Kidney (tissue), 14 donors: ENCODE measurements around the gene TM9SF4. TPM values are rescaled to one million over a fixed set of nuclear protein-coding genes. Genes with fewer than 3 reads are reported as not detected.

Experiments used
- DNase-seq, 5 donors: peaks; one replicate each; pipeline ENCODE4 v3.0.0-alpha.2; 2013 to 2020
- FAIRE-seq: peaks from 2 replicates; lab custom pipeline; 2012; peaks lifted over from hg19 to GRCh38; lab: Jason Lieb, UNC
- H3K27ac ChIP-seq, 2 donors: one replicate each; pipeline ENCODE4 v1.7.0; 2013; ENCODE audit warnings: low read depth in 2 of 2, low read length in 2 of 2, inconsistent platforms in 1 of 2
- H3K27me3 ChIP-seq: one replicate; pipeline ENCODE4 v1.7.1; 2013; ENCODE audit warnings: low read length, inconsistent platforms; ENCODE audit not compliant: control insufficient read depth, insufficient read depth
- H3K36me3 ChIP-seq, 3 donors: one replicate each; pipeline versions ENCODE4 v1.7.0 to v1.7.1; 2013; ENCODE audit warnings: low read length in 3 of 3, control low read depth in 1 of 3, inconsistent platforms in 1 of 3; ENCODE audit not compliant: insufficient read depth in 3 of 3, control insufficient read depth in 2 of 3
- H3K4me1 ChIP-seq, 3 donors: one replicate each; pipeline versions ENCODE4 v1.7.0 to v1.7.1; 2013; ENCODE audit warnings: low read length in 3 of 3, inconsistent platforms in 1 of 3, low read depth in 1 of 3; ENCODE audit not compliant: control insufficient read depth in 2 of 3, insufficient read depth in 2 of 3
- H3K4me3 ChIP-seq, 3 donors: one replicate each; pipeline versions ENCODE4 v1.7.0 to v1.8.1; 2013; ENCODE audit warnings: low read length in 3 of 3, control low read depth in 1 of 3, inconsistent platforms in 1 of 3
- H3K9ac ChIP-seq, 3 donors: one replicate each; pipeline versions ENCODE4 v1.7.0 to v1.7.1; 2013; ENCODE audit warnings: low read length in 3 of 3, control low read depth in 1 of 3, inconsistent platforms in 1 of 3
- H3K9me3 ChIP-seq, 3 donors: one replicate each; pipeline versions ENCODE4 v1.7.0 to v1.7.1; 2013; ENCODE audit warnings: low read length in 3 of 3, control low read depth in 1 of 3, inconsistent platforms in 1 of 3; ENCODE audit not compliant: control insufficient read depth in 2 of 3, insufficient read depth in 1 of 3
- intact Hi-C: fragments of 100-400 bp; cut with DNase I; formaldehyde crosslinking; loops from one replicate; pipeline ENCODE4 v1.11.1; 2022
- polyA plus RNA-seq: library from polyadenylated mRNA; stranded (reverse); fragments of 350-450 nt; fragmentation: Illumina TruSeq; extraction: RNeasy Lipid Tissue Mini Kit (QIAGEN cat#74804); gene quantifications from one replicate; pipeline ENCODE4 v1.2.3, GENCODE V29; 2014; ENCODE audit warnings: low read depth, low replicate concordance; ENCODE audit not compliant: insufficient read depth
- total RNA-seq: library from RNA; stranded (reverse); fragmentation: NEBNext Ultra II Directional; extraction: Animal tissue kit (Norgen Biotek cat#: 25700); gene quantifications from one replicate; pipeline ENCODE4 v1.2.1, GENCODE V29; 2021
- TF ChIP-seq, protein P1 (sequence below): IDR thresholded peaks from 3 replicates; pipeline ENCODE4 v1.5.1; 2012; ENCODE audit warnings: mild to moderate bottlenecking, moderate library complexity, borderline replicate concordance; ENCODE audit not compliant: insufficient read depth; ENCODE audit errors: extremely low read depth
- donor health status: control.
- donor health status: control.
- donor health status: control.
- donor health status: control.
- donor health status: control.
- donor health status: DM: yes; HTN: yes; CAD: no.
- donor health status: Normal renal cell carcinoma (clear cell type).

Gene TM9SF4
- total and polyA plus RNA-seq, 2 donors from 2014 or later = 26.3 to 52.0 TPM

DNA sequence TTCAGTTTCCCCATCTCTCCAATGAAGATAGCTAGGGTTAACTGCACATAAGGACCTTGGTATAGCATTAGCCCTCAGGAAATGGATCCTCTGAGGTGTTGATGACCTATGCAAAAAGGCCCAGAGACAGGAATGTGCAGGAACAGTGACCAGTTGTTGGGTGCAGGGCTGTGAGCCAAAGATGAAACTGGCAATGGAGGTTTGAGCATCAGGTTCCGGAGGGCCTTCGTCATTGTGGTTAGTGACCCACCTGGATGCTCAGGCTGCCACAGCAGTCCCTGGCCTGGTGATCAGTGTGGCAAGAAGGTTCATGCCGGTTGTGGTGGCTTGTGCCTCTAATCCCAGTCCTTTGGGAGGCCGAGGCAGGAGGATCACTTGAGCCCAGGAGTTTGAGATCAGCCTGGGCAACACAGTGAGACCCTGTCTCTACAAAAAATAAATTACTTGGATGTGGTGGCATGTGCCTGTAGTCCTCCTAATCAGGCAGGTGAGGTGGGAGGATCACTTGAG is 43.7 kb downstream of the TM9SF4 start:
- Histone ChIP-seq H3K27me3 (no peaks in the 10 kb centered on the region), H3K9me3 (no peaks in the 10 kb centered on the region), H3K36me3 (peaks cover 5 to 39% (median 13%) of the 10 kb centered on the region in 3 donors), H3K4me1 (peaks cover 0 to 15% (median 8%) of the 10 kb centered on the region in 3 donors), H3K4me3 (no peak overlapping the region), H3K27ac (no peak overlapping the region), H3K9ac (no peak overlapping the region)
- DNase-seq = peak in 1 of 5 donors; percentile 15
- TF ChIP-seq, protein P1, sequence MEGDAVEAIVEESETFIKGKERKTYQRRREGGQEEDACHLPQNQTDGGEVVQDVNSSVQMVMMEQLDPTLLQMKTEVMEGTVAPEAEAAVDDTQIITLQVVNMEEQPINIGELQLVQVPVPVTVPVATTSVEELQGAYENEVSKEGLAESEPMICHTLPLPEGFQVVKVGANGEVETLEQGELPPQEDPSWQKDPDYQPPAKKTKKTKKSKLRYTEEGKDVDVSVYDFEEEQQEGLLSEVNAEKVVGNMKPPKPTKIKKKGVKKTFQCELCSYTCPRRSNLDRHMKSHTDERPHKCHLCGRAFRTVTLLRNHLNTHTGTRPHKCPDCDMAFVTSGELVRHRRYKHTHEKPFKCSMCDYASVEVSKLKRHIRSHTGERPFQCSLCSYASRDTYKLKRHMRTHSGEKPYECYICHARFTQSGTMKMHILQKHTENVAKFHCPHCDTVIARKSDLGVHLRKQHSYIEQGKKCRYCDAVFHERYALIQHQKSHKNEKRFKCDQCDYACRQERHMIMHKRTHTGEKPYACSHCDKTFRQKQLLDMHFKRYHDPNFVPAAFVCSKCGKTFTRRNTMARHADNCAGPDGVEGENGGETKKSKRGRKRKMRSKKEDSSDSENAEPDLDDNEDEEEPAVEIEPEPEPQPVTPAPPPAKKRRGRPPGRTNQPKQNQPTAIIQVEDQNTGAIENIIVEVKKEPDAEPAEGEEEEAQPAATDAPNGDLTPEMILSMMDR = no peak
- FAIRE-seq = no peak
- intact Hi-C loops = no loop called here

DNA sequence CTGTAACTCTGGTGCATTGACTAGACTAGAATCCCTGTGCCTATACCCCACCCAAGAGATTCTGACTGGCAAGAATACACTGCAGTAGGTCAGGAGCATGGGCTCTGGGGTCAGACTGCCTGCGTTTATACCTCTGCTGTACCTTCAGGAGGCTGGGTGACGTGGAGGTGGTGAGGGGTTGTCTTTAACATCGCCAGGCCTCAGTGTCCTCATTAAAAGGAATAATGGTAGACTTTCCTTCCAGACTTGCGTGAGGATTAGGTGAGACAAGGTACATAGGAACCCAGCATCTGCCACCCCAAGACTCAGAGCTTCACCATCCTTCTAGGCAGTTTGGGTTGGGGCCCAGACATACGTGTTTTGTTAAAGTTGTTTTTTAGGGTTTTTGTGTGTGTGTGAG is 44.3 kb downstream of the TM9SF4 start:
- peaks cover 0 to 15% (median 8%) of the 10 kb centered on the region in 3 donors for H3K4me1 ChIP-seq
- no peaks in the 10 kb centered on the region for H3K27me3 ChIP-seq
- no peak overlapping the region for H3K9ac ChIP-seq
- no peak overlapping the region for H3K27ac ChIP-seq
- intact Hi-C loops = no loop called here
- DNase-seq (no peak), FAIRE-seq (no peak)
- TF ChIP-seq, protein P1 = no peak
- no peak overlapping the region for H3K4me3 ChIP-seq
- no peaks in the 10 kb centered on the region for H3K9me3 ChIP-seq
- H3K36me3 ChIP-seq = peaks cover 5 to 39% (median 13%) of the 10 kb centered on the region in 3 donors

DNA sequence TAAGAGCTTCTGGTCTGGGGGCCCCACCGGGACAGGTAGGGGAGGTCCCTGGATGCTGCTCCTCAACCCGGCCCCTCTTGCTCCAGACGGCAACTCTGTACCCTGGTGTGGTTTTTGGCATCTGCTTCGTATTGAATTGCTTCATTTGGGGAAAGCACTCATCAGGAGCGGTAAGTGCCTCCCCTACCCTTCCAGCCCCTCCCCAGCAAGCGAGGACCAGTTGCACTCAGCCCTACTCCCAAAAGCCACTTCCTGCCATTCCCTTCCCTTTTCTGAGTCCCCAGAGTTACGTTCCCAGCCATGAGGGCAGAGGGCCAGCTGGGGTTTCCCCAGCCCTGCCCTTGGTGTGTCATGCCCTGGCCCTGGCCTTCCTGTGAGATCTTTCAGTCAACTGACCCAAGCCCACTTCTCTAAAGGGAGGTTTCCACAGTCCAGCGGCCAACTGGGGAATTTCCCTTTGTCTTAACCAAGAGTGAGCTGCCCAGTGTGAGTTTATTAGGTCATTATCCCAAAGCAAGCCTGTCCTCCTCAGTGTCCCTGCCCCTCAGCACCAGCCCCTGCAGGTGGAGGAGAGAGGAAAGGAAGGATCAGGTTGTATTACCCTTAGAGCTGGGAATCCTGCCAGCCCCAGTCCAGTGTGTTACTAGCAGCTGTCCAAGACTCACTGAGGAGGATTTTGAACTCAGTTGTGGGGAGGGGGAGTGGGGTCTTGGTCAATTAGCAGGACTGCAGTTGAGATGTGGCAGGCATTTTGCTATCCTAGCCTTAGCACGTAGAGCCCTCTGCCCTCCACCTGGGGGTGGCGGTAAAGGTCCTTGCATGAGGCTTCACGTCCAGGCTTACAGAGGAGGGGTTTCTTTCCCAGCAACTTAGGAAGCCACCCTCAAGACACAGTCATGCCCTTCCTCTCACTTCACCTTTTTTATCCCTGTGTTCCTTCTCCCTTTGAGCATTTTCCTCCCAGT is 45.8 kb downstream of the TM9SF4 start:
- intact Hi-C loops = no loop called here
- peaks cover 13 to 43% (median 16%) of the 10 kb centered on the region in 3 donors for H3K36me3 ChIP-seq
- H3K4me3 ChIP-seq = no peak overlapping the region
- TF ChIP-seq, protein P1 = peak; percentile 56
- H3K9me3 ChIP-seq = no peaks in the 10 kb centered on the region
- no peak overlapping the region for H3K9ac ChIP-seq
- H3K27ac ChIP-seq = peak overlapping the region; percentile 36 to 63
- DNase-seq (peak; percentile 73 to 95 (median 79)), FAIRE-seq (no peak)
- H3K4me1 ChIP-seq = peaks cover 0 to 15% (median 8%) of the 10 kb centered on the region in 3 donors
- no peaks in the 10 kb centered on the region for H3K27me3 ChIP-seq
